HK-2 (cell line): ENCODE data around the gene TPT1.

Experiments
- DNase-seq: peaks from one replicate; pipeline ENCODE4 v3.0.0-alpha.2; 2018; ENCODE audit not compliant: unreplicated experiment

Gene TPT1

GRCh38 chr13:45333977-45334922 is 6.7 kb downstream of the TPT1 start:
- no peak for DNase-seq

- DNase-seq, result no peak
Observed at GRCh38 chr13:45333251-45333976, 7.6 kb downstream of the TPT1 start.

- DNase-seq, result no peak
Observed at GRCh38 chr13:45332831-45333219, 8.2 kb downstream of the TPT1 start.

GRCh38 chr13:45332036-45332830 is 8.8 kb downstream of the TPT1 start:
- no peak for DNase-seq

GRCh38 chr13:45331692-45332035 is 9.3 kb downstream of the TPT1 start:
- DNase-seq, result no peak

- no peak for DNase-seq
Observed at GRCh38 chr13:45331123-45331619, 9.8 kb downstream of the TPT1 start.

- no peak for DNase-seq
Observed at GRCh38 chr13:45328661-45329111, 12.3 kb downstream of the TPT1 start.

- no peak for DNase-seq
Observed at GRCh38 chr13:45327253-45327955, 13.6 kb downstream of the TPT1 start.

GRCh38 chr13:45325806-45326205 is 15.2 kb downstream of the TPT1 start:
- DNase-seq, result no peak

- DNase-seq, result no peak
Observed at GRCh38 chr13:45320876-45321629, 19.9 kb downstream of the TPT1 start.

GRCh38 chr13:45316996-45317395 is 24.0 kb downstream of the TPT1 start:
- no peak for DNase-seq

GRCh38 chr13:45316338-45316737 is 24.6 kb downstream of the TPT1 start:
- no peak for DNase-seq

GRCh38 chr13:45315520-45316167 is 25.3 kb downstream of the TPT1 start:
- no peak for DNase-seq

GRCh38 chr13:45314822-45315221 is 26.2 kb downstream of the TPT1 start:
- no peak for DNase-seq

GRCh38 chr13:45310341-45311131 is 30.4 kb downstream of the TPT1 start:
- DNase-seq, result no peak

- DNase-seq, result no peak
Observed at GRCh38 chr13:45306966-45307365, 34.0 kb downstream of the TPT1 start.

GRCh38 chr13:45305079-45305478 is 35.9 kb downstream of the TPT1 start:
- DNase-seq, result no peak

GRCh38 chr13:45303866-45304265 is 37.1 kb downstream of the TPT1 start:
- DNase-seq, result no peak

- DNase-seq, result no peak
Observed at GRCh38 chr13:45303026-45303425, 38.0 kb downstream of the TPT1 start.
